IPS-11a (cell line): ENCODE data around the gene ABCA4.
"Not testable (repeated sequence)": the region's sequence is repeated elsewhere in the genome, so short reads cannot be mapped to it uniquely, and the experiment has no call there.

Experiments
- H3K4me3 ChIP-seq: one replicate; pipeline ENCODE4 v1.5.1; 2013; ENCODE audit warnings: low read depth, low read length, control low read depth

The ABCA4 gene

GRCh38 chr1:93960641-93961147, 160.3 kb downstream of the ABCA4 start:
- no peak overlapping the region for H3K4me3 ChIP-seq

DNA sequence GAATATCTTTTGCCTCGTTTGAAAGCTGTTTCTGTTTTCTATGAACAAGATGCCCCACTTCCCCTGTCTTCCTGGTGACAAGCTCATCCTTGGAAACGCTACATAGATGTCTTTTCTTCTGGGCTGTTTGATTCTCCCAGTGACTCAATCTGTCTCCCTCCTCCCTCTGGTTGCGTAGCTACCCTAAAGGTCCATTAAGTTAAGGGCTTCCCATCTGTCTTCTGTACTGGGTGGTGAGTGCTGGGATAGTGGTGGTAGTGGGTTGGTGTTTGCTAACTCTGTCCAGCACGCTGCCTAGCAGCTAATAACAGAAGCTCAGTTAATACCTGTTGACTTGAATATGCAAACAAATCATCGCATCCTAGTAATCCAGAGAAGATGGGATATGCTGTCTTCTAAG, 161.5 kb downstream of the ABCA4 start:
- H3K4me3 ChIP-seq: no peak overlapping the region

DNA sequence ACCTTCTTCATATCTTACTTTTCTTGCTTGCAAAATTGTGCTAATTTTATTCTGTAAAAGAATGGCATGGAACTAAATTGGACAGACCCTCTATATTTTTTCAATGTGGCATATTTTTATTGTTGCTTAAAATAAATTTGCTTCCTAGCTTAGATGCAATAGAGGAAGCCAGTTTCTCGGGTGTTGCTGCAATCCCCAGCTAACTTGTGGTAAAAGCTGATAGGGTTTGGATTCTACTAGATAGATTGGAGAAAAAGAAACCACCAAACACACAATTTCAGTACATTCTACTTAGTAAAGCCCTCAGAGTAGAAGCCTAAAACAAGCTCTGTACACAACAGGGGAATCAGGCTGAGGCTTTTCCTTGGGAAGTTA, 162.2 kb downstream of the ABCA4 start:
- H3K4me3 ChIP-seq: no peak overlapping the region

- H3K4me3 ChIP-seq: no peak overlapping the region
Observed at GRCh38 chr1:93958032-93958725, 162.8 kb downstream of the ABCA4 start.

DNA sequence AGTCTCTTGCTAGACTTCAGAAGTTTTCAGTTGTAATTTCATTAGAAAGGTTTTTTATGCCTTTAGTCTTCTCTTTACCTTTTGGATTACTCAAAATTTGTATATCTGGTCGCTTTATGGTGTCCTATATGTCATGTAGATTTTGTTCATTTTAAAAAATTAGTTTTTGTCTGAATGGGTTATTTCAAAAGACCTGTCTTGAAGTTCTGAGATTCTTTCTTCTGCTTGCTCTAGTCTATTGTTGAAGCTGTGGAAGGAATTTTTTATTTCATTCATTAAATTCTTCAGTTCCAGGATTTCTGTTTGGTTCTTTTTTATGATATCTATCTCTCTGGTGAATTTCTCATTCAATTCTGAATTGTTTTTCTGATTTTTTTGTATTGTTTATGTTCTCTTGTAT, 165.2 kb downstream of the ABCA4 start:
- H3K4me3 ChIP-seq: no peak overlapping the region

DNA sequence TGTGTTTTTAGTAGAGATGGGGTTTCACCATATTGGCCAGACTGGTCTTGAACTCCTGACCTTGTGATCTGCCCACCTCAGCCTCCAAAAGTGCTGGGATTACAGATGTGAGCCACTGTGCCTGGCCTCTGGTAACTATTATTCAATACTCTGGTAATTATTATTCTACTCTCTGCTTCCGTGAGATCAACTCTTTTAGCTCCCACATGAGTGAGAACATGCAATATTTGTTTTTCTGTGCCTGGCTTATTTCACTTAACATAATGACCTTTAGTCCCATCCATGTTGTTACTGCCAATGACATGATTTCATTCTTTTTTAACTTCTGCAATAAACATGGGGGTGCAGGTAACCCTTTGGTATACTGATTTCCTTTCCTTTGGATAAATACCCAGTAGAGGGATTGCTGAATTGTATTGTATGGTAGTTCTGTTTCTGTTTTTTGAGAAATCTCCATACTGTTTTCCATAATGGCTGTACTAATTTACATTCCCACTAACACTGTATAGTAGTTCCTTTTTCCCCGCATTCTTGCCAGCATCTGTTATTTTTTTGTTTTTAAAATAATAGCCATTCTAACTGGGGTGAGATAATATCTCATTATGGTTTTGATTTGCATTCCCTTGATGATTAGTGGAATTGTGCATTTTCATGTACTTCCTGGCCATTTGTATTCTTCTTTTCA, 173.8 kb downstream of the ABCA4 start:
- not testable (repeated sequence) for H3K4me3 ChIP-seq
